ENCODE measurements around the gene TSPAN1.
"Not testable (repeated sequence)": the region's sequence is repeated elsewhere in the genome, so short reads cannot be mapped to it uniquely, and the experiment has no call there.

Gene TSPAN1

DNA sequence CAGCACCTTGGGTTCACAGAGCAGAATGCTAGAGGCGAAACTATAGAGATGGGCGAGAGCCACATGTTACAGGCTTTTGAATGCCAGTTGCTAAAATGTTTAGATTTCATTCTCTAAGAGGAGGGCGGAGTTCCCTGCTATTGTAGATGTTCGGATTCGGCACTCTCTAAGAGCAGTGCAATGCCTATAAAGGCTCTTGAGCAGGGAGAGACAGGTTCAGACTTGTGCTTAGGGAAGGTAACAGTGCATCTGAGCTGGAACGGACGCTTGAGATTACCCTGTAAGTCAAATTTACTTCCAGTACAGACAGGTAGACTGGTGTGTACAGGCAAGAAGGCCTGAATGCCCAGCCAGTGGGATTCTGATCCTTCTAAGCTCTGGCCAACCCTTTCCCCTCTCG, 43.6 kb downstream of the TSPAN1 start:
- FAIRE-seq (no peak), DNase-seq (ENCODE audit: insufficient read length, low spot score) (no peak)
- TF ChIP-seq, protein P1, sequence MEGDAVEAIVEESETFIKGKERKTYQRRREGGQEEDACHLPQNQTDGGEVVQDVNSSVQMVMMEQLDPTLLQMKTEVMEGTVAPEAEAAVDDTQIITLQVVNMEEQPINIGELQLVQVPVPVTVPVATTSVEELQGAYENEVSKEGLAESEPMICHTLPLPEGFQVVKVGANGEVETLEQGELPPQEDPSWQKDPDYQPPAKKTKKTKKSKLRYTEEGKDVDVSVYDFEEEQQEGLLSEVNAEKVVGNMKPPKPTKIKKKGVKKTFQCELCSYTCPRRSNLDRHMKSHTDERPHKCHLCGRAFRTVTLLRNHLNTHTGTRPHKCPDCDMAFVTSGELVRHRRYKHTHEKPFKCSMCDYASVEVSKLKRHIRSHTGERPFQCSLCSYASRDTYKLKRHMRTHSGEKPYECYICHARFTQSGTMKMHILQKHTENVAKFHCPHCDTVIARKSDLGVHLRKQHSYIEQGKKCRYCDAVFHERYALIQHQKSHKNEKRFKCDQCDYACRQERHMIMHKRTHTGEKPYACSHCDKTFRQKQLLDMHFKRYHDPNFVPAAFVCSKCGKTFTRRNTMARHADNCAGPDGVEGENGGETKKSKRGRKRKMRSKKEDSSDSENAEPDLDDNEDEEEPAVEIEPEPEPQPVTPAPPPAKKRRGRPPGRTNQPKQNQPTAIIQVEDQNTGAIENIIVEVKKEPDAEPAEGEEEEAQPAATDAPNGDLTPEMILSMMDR (IDR thresholded peaks at IDR 0.05; ENCODE audit: insufficient read depth, missing control alignments) = no peak

DNA sequence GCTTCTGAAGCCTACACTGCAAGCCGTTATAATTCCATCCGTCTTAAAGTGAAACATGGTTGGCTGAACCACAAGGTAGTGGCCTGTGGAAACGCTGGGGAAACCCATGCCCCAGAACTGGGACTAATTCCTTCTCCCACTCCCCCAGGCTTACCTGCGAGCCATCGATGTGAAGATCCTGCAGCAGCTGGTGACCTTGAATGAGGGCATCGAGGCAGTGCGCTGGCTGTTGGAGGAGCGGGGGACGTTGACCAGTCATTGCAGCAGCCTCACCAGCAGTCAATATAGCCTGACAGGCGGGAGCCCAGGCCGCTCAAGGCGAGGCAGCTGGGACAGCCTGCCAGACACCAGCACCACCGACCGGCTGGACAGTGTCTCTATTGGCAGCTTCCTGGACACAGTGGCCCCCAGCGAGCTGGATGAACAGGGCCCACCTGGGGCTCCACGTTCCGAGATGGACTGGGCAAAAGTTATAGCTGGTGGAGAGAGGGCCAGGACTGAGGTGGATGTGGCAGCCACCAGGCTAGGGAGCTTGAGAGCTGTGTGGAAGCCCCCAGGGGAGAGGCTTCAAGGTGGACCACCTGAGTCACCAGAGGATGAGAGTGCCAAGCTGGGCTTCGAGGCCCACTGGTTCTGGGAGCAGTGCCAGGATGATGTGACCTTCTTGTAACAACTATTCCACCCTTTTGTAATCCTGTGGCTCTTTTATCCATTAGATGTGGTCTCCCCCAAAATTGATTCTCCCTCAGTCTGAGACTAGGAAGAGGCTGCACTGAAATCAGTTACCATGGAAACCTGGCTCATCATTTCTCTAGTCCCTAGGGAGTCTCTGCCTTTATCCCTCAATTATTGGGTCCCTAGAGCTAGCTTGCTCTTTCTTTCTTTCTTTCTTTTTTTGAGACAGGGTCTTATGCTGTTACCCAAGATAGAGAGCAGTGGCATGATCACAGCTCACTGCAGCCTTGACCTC, 44.9 kb downstream of the TSPAN1 start:
- DNase-seq (ENCODE audit: insufficient read length, low spot score) (no peak), FAIRE-seq (no peak)
- TF ChIP-seq, protein P1 (IDR thresholded peaks at IDR 0.05; ENCODE audit: insufficient read depth, missing control alignments) = no peak

DNA sequence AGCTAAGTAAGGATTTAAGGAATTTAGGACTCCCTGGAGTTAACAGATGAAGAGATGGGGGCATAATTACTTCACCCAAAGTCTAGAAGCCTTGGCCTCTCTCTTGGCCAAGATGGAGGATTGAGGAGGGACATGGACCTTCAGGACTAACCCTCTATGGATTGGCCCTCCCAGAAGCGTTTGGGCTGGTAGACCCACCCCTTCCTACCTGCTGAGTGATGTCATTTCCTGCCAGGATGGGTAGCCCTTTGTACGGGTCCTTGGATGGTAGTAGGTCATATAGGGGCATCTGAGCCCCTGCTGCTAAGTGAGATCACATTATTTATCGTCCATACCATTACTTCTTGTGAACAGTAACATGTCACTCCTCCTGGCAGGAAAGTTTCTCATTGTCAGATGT, 45.9 kb downstream of the TSPAN1 start:
- FAIRE-seq (no peak), DNase-seq (ENCODE audit: insufficient read length, low spot score) (no peak)
- TF ChIP-seq, protein P1 (IDR thresholded peaks at IDR 0.05; ENCODE audit: insufficient read depth, missing control alignments) = no peak

DNA sequence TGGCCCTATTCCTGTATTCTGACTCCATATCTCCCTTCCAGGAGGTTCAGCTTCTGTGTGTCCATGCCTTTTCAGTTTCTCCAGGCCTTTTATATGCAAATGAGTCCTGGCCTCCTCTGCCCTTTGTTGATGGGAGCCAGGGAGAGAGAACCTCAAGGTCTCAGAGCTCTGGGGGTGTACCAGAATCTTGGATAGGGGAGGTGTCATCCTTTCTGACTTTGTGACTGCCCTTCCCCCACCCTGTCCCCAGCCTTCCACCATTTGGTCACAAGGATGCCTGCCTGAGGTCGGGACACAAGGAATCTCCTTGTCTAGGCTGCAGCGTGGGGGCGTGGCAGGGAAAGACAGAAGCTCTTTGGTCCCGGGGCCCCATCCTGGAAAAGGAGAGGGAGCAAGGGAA, 46.9 kb downstream of the TSPAN1 start:
- DNase-seq (ENCODE audit: insufficient read length, low spot score) = no peak
- TF ChIP-seq, protein P1 (IDR thresholded peaks at IDR 0.05; ENCODE audit: insufficient read depth, missing control alignments) = no peak
- no peak for FAIRE-seq

DNA sequence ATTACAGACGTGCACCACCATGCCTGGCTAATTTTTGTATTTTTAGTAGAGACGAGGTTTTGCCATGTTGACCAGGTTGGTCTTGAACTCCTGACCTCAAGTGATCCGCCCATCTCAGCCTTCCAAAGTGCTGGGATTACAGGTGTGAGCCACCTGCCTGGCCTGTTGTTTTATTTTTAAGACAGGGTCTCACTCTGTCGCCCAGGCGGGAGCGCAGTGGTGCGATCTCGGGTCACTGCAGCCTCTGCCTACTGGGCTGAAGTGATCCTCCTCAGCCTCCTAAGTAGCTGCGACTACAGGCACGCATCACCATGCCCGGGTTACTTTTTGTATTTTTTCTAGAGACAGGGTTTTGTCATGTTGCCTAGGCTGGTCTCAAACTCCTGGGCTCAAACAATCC, 48.2 kb downstream of the TSPAN1 start:
- DNase-seq (ENCODE audit: insufficient read length, low spot score); FAIRE-seq: not testable (repeated sequence)

DNA sequence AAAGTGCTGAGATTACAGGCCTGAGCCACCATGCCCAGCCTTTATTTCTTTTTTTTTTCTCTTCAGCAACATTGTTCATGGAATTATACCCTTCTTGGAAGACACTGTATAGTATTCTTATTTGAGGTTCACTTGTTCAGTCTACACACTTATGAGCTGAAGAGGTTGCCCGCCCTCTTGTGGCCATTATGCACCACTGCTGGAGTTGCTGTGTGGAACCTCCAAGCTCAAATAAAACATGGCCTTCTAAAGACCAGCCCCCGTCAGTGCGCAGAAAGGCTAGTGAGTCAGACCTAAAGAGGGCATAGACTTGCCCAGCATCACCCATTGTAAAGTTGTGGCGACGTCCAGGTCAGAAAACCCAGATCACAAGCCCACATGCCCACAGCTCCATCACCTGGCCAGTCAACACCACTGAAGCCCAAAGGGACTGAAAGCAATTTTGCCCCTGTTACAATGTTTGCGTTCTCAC, 48.6 kb downstream of the TSPAN1 start:
- DNase-seq (ENCODE audit: insufficient read length, low spot score) (no peak), FAIRE-seq (peak; percentile 70)
- TF ChIP-seq, protein P1 (IDR thresholded peaks at IDR 0.05; ENCODE audit: insufficient read depth, missing control alignments) = peak; percentile 95

DNA sequence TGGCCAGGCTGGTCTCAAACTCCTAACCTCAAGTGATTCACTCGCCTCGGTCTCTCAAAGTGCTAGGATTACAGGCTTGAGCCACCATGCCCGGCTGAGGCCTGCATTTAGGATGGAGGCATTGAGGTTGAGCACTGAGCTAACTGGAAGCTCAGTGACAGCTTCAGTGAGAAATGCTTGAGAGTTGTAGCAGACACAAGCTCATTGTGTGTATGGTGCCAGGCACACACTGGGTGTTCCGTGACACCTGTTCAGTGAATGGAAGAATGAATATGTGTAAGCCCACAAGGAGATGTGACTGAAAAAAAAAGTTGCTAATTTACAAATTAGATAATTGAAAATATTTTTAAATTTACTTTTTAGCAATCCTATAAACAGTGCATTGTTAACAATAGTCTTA, 50.1 kb downstream of the TSPAN1 start:
- DNase-seq (ENCODE audit: insufficient read length, low spot score) = no peak
- TF ChIP-seq, protein P1 (IDR thresholded peaks at IDR 0.05; ENCODE audit: insufficient read depth, missing control alignments) = no peak
- no peak for FAIRE-seq

DNA sequence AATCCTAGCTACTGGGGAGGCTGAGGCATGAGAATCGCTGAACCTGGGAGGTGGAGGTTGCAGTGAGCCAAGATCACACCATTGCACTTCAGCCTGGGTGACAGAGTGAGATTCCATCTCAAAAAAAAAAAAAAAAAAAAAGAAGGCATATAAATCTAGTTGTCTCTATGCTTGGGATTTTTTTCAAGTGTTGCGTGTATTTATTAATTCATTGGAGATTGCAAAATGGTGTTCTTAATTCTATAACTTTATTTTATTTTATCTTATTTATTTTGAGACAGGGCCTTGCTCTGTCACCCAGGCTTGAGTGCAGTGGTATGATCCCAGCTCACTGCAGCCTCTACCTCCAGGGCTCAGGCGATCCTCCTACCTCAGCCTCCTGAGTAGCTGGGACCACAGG, 56.3 kb downstream of the TSPAN1 start:
- DNase-seq (ENCODE audit: insufficient read length, low spot score); FAIRE-seq: not testable (repeated sequence)
